ENCODE results near the gene SUPT20HL1. TPM values are rescaled to one million over a fixed set of nuclear protein-coding genes. Genes with fewer than 3 reads are reported as not detected.
"Not testable (repeated sequence)": the region's sequence is repeated elsewhere in the genome, so short reads cannot be mapped to it uniquely, and the experiment has no call there.

Gene SUPT20HL1
- not detected for total RNA-seq

- no peak for DNase-seq
Measured at GRCh38 chrX:24360272-24360671, at the start of gene SUPT20HL1. TSS of gene SUPT20HL1 (plus strand) at chrX:24360639. CDS start at chrX:24362761, 2,122 bp downstream.

- DNase-seq: not testable (repeated sequence)
Measured at GRCh38 chrX:24310916-24311315, 49.5 kb upstream of the SUPT20HL1 start.

- not testable (repeated sequence) for DNase-seq
Measured at GRCh38 chrX:24311507-24312248, 48.8 kb upstream of the SUPT20HL1 start.

GRCh38 chrX:24312249-24312607 is 48.2 kb upstream of the SUPT20HL1 start:
- DNase-seq: not testable (repeated sequence)

- DNase-seq: no peak
Measured at GRCh38 chrX:24314019-24314635, 46.3 kb upstream of the SUPT20HL1 start, which contains the start of gene SUPT20HL2. TSS of gene SUPT20HL2 (minus strand) at chrX:24314069. CDS start at chrX:24313315, 754 bp downstream.

- DNase-seq: no peak
Measured at GRCh38 chrX:24316111-24316510, 44.3 kb upstream of the SUPT20HL1 start.

GRCh38 chrX:24317567-24317966 is 42.9 kb upstream of the SUPT20HL1 start:
- no peak for DNase-seq

GRCh38 chrX:24321741-24322395 is 38.6 kb upstream of the SUPT20HL1 start:
- DNase-seq: no peak

- no peak for DNase-seq
Measured at GRCh38 chrX:24325231-24325630, 35.2 kb upstream of the SUPT20HL1 start.

GRCh38 chrX:24332878-24333277 is 27.6 kb upstream of the SUPT20HL1 start:
- no peak for DNase-seq

- no peak for DNase-seq
Measured at GRCh38 chrX:24333371-24333770, 27.1 kb upstream of the SUPT20HL1 start.

GRCh38 chrX:24334461-24334860 is 26.0 kb upstream of the SUPT20HL1 start:
- DNase-seq: no peak

GRCh38 chrX:24335871-24336270 is 24.6 kb upstream of the SUPT20HL1 start:
- DNase-seq: no peak

GRCh38 chrX:24339911-24340310 is 20.5 kb upstream of the SUPT20HL1 start:
- no peak for DNase-seq

GRCh38 chrX:24340501-24340900 is 19.9 kb upstream of the SUPT20HL1 start:
- DNase-seq: no peak

GRCh38 chrX:24341795-24342194 is 18.6 kb upstream of the SUPT20HL1 start:
- DNase-seq: no peak

GRCh38 chrX:24343719-24344118 is 16.7 kb upstream of the SUPT20HL1 start:
- DNase-seq: no peak

- no peak for DNase-seq
Measured at GRCh38 chrX:24347881-24348280, 12.6 kb upstream of the SUPT20HL1 start.

GRCh38 chrX:24350217-24350616 is 10.2 kb upstream of the SUPT20HL1 start:
- no peak for DNase-seq

GRCh38 chrX:24355095-24355494 is 5.3 kb upstream of the SUPT20HL1 start:
- DNase-seq: no peak

- DNase-seq: no peak
Measured at GRCh38 chrX:24357106-24357505, 3.3 kb upstream of the SUPT20HL1 start.

GRCh38 chrX:24362089-24362745 is 1.8 kb downstream of the SUPT20HL1 start:
- not testable (repeated sequence) for DNase-seq

Measured in skin of body (tissue), 2 donors.